GM12873 (cell line): ENCODE data around the gene PER2.
A peak's percentile ranks its signal among the peaks of the same experiment; 100 is the strongest.

Source experiments
- CTCF ChIP-seq: IDR thresholded peaks from 2 replicates; pipeline ENCODE4 v1.5.1; 2012; ENCODE audit warnings: low read depth, mild to moderate bottlenecking, moderate library complexity, low read length, control low read depth; ENCODE audit not compliant: insufficient read depth; ENCODE audit errors: missing control alignments

PER2 gene

GRCh38 chr2:238265605-238266004 lies 22.8 kb downstream of the PER2 start:
- no peak for TF ChIP-seq CTCF

GRCh38 chr2:238264072-238264460 lies 24.3 kb downstream of the PER2 start:
- no peak for TF ChIP-seq CTCF

GRCh38 chr2:238263204-238264071 lies 25.0 kb downstream of the PER2 start:
- peak; percentile 88 for TF ChIP-seq CTCF

GRCh38 chr2:238262496-238263122 lies 25.8 kb downstream of the PER2 start:
- no peak for TF ChIP-seq CTCF

GRCh38 chr2:238261718-238262375 lies 26.6 kb downstream of the PER2 start:
- no peak for TF ChIP-seq CTCF

GRCh38 chr2:238260883-238261282 lies 27.5 kb downstream of the PER2 start:
- TF ChIP-seq CTCF, result no peak
